Retina (tissue), 1 donor: ENCODE measurements around the gene TBCB.
"Not testable (repeated sequence)": the region's sequence is repeated elsewhere in the genome, so short reads cannot be mapped to it uniquely, and the experiment has no call there.

Experiments
- DNase-seq: peaks from one replicate; pipeline ENCODE4 v3.0.0-alpha.2; 2016

TBCB gene

GRCh38 chr19:36115453-36116343 lies at the start of gene TBCB:
TBCB (plus strand) TSS chr19:36115468; CDS start chr19:36115561, 93 bp downstream.
- peak; percentile 53 for DNase-seq

DNA sequence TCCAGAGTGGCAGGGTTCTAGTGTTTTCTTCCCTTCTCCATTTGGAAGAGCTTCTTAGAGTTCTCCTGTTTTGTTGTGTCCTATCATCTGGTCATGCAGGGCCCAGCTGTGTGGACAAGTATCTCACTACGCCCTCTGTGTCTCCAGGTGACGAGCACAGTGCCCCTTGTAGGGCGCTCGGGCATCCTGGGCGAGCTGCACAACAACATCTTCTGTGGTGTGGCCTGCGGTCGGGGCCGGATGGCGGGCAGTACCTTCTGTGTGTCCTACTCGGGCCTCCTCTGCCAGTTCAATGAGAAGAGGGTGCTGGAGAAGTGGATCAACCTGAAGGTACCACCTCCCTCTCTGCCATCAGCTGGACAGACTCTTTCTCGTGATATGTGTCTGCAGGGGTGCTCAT lies 47.6 kb upstream of the TBCB start:
- DNase-seq = no peak

GRCh38 chr19:36068810-36069499 lies 46.3 kb upstream of the TBCB start:
- DNase-seq = not testable (repeated sequence)

GRCh38 chr19:36072081-36072480 lies 43.2 kb upstream of the TBCB start:
- DNase-seq = no peak

- no peak for DNase-seq
Measured at GRCh38 chr19:36073121-36073876, 42.0 kb upstream of the TBCB start.

DNA sequence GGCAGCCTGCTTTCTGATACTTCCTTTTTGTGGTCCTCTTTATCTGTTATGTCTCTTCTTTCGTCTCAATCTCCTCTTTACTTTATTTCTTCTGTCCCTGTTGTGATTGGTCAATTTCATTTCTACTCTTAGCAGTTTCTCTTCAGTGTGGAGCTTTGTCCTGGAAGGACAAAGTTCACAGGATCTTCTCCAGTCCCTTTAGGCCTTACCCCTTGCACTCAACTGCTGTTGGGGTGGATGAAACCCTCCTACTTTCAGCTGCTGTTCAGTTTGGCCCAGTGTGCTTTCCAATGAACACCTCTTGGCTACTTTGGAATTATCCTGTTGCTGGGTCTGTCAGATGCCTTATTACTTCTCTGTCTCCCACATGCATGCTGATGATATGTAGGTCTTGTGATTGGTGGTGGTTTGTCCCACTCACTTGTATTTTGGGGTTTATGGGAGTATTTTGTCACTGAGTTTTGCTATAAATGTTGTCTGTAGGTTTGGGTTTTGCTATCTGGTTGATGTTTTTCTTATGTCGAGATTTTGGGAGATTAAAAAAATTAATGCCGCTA lies 35.8 kb upstream of the TBCB start:
- no peak for DNase-seq

DNA sequence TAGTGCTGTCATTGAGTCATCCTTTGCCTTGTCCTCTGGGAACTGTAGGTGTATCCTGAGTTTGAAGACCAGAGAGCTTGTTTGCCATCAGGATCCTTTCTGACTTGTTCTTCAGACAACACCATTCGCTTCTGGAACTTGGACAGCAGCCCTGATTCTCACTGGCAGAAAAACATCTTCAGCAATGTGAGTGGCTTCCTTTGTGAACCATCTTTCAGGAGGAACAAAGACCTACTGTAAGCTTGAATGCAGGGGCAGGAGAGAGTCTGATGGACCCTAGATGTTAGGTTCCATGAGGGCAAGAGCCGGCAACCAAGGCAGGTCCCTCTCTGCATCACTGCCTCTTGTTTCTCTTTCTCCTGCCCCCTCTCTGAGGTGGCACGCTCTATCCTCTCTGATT lies 33.9 kb upstream of the TBCB start:
- no peak for DNase-seq

DNA sequence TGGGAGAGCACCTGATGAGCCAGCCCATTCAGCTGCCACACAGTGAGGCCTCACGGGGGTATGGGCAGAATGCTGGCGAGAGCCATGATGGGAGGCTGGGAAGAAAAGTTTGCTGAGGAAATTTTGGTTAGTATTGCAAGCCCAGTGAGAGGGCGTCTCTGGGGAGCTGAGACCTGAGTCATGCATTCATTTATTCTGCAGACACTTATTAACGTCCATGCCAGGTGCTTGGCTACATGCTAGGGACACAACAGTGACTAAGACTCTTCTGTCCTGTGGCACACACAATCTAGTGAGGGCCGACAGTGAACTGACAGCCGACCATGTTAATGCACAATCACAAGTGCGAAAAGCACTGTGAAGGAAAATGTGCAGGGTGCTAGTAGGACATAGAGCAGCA lies 33.4 kb upstream of the TBCB start:
- no peak for DNase-seq

DNA sequence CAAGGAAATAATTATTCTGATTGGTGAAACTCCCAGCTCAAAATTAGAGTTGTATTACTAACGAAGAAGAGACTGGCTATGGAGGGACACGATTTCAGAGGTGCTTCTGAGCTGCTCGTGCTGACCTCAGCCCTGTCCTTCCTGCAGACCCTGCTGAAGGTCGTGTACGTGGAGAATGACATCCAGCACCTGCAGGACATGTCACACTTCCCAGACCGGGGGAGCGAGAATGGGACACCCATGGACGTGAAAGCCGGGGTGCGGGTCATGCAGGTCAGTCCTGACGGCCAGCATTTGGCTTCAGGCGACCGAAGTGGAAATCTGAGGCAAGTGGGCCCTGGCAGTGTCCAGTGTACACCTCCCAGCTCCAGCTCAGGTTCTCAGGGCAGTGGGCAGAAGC lies 32.4 kb upstream of the TBCB start:
- DNase-seq = no peak

DNA sequence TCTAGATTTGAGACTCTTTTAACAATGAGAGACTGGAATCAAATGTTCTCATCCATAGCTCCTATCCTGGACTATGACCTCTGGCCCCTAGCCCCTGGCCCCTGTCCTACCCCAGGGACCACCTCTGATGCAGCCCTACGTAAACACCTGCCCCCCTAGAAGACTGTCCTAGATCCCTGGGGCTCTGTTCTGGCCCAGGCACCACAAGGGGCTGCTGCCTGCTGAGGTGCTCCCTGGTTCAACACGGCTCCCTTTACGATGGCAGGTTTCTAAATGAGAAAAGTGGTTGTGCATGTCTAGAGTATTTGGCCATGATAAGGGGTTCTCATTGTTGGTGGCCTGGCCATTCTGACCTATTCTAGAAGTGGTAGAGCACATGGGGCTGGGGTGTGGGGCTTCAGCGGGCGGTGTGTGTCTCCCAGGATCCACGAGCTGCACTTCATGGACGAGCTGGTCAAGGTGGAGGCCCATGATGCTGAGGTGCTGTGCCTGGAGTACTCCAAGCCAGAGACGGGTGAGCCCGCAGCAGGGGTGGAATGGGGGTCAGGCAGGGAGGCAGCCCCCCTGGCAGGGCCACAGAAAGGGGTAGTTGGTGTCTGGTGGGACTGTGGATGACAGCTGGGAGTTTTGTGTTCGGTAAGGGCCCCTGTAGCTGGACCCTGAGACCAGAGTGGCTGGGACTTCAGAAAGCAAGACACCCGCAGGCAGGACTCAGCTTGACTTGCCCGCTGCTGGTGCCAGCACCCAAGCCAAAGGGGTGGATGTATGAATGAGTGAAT lies 30.8 kb upstream of the TBCB start:
- DNase-seq = no peak

DNA sequence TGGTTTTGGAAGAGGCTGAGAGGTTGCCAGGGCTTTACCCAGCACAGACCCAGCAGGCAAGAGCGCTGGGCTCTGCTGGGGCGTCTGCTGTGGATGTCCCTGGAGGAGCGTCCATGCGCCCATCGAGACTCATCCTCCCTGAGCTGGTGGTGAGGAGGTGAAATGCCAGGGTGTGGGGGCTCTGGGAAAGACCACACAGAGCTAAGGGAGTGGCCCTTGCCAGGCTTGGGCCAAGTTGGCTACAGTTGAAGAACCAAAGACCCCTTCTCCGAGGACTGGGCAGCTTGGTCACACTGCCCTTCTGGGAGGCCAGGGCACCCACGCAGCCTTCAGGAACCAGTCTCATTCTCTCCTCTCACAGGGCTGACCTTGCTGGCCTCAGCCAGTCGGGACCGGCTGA lies 28.9 kb upstream of the TBCB start:
- DNase-seq = no peak

- no peak for DNase-seq
Measured at GRCh38 chr19:36089847-36090246, 25.4 kb upstream of the TBCB start.

- no peak for DNase-seq
Measured at GRCh38 chr19:36090910-36091695, 24.2 kb upstream of the TBCB start.

GRCh38 chr19:36092566-36092965 lies 22.7 kb upstream of the TBCB start:
- no peak for DNase-seq

- no peak for DNase-seq
Measured at GRCh38 chr19:36093146-36093662, 22.1 kb upstream of the TBCB start.

GRCh38 chr19:36093687-36094086 lies 21.6 kb upstream of the TBCB start:
- DNase-seq = no peak

DNA sequence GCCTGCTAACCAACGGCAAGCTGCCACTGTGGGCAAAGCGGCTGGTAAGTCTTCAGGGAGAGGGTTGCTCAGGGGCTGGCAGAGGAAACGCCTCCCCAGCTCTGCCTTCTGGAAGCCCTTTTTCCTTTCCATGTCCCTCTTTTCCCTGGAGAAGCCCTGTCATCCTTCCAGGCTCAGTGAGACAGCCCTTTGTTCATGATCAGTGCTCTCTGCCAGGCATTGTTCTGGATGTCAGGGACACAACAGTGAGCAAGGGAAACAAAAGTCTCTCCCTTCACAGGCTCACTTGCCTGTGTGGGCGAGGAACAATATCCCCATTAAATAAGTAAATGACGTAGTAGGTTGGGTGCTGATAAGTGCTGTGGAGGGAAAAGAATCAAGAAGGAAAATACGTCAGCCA lies 18.2 kb upstream of the TBCB start:
- no peak for DNase-seq

DNA sequence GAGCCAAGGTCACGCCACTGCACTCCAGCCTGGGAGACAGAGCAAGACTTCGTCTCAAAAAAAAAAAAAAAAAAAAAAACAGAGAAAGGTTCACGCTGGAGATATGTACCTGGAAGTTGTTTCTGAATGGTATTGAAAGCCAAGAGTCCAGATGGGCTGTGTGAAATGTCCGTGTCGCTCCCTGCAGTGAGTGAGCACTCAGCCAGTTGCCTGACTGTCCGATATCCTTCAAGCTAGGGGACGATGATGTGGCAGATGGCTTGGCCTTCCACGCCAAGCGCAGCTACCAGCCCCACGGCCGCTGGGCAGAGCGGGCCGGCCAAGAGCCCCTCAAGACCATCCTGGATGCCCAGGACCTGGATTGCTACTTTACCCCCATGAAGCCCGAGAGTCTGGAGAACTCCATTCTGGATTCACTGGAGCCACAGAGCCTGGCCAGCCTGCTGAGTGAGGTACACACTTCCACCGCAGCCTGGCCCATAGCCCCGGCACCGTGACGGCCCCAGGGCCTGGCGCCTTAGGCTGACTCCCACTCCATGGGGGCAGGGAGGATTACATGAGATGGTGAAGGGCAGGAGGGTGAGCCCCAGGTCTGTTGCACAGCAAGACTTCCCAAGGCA lies 16.0 kb upstream of the TBCB start:
- DNase-seq = no peak

DNA sequence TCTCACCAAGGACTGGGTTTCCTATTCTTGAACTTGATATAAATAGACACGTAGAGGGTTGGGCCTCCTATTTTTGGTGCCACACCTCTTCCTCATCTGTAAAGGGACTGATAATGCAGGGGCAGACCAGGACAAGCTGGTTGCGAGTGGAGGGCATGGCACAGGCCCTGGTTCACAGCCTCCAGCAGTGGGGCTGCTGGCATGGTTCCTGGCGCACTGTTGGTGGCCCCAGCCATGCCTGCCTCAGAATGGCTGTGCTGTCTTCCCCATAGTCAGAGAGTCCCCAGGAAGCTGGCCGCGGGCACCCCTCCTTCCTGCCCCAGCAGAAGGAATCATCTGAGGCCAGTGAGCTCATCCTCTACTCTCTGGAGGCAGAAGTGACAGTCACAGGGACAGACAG lies 14.8 kb upstream of the TBCB start:
- no peak for DNase-seq

DNA sequence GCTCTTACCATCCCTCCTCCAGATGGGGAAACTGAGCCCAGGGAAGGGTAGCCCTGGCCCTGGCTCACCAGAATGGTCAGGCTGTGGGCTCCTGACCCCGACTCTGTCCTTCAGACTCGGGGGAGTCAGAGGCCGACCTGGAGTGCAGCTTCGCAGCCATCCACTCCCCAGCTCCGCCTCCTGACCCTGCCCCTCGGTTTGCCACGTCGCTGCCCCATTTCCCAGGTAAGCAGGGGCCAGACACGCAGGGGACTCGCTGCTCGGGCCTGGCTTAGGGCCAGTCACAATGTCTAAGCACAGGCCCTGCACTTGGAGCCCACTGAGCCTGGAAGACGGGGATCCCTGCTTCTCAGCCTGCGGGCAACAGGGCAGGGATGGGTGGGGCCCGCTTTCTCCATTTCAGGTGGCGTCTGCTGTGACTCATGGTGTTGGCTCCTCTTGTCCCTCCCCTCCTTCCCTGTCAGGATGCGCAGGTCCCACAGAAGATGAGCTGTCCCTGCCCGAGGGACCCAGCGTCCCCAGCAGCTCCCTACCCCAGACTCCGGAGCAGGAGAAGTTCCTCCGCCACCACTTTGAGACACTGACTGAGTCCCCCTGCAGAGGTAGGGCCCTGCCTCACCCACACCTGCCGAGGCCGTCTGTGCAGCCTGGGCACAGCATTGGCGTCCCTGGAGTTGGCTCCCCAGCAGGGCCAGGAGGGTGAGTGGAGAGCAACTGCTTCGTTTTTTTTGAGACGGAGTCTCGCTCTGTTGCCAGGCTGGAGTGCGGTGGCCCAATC lies 13.5 kb upstream of the TBCB start:
- no peak for DNase-seq
